Uterus (tissue), 4 donors: ENCODE data around the gene GSE1. TPM values are rescaled to one million over a fixed set of nuclear protein-coding genes. Genes with fewer than 3 reads are reported as not detected.

Experiments
- DNase-seq, 2 donors: peaks; one replicate each; pipeline ENCODE4 v3.0.0-alpha.2; 2019 to 2020
- H3K27ac ChIP-seq, 2 donors: fragments of 200-600 bp; sonication (generic); 1 replicate in 1 of 2; 2 replicates in 1 of 2; pipeline ENCODE4 v1.5.1; 2016 to 2018
- H3K27me3 ChIP-seq, 2 donors: fragments of 200-600 bp; sonication (generic); one replicate each; pipeline ENCODE4 v1.5.1; 2018 to 2019; ENCODE audit warnings: control low read depth in 1 of 2
- H3K36me3 ChIP-seq, 2 donors: fragments of 200-600 bp; sonication (generic); one replicate each; pipeline ENCODE4 v1.5.1; 2019; ENCODE audit warnings: control low read depth in 1 of 2
- H3K4me1 ChIP-seq, 2 donors: fragments of 200-600 bp; sonication (generic); one replicate each; pipeline ENCODE4 v1.5.1; 2018 to 2019; ENCODE audit warnings: control low read depth in 1 of 2
- H3K4me3 ChIP-seq, 2 donors: fragments of 200-600 bp; sonication (generic); 1 replicate in 1 of 2; 2 replicates in 1 of 2; pipeline ENCODE4 v1.5.1; 2018 to 2019; ENCODE audit warnings: mild to moderate bottlenecking in 1 of 2
- H3K9me3 ChIP-seq, 2 donors: fragments of 200-600 bp; sonication (generic); one replicate each; pipeline ENCODE4 v1.5.1; 2019; ENCODE audit warnings: control low read depth in 1 of 2
- CTCF ChIP-seq, 4 experiments: fragments of 200-600 bp in 2 of 4; fragments of 450-650 bp in 2 of 4; sonication (generic) in 2 of 4; IDR thresholded peaks; one replicate each; pipeline ENCODE4 v1.5.1; 2016 to 2019; ENCODE audit warnings: antibody characterized with exemption in 4 of 4, mild to moderate bottlenecking in 2 of 4, moderate library complexity in 1 of 4
- POLR2A ChIP-seq, 2 donors: fragments of 450-650 bp; IDR thresholded peaks; one replicate each; pipeline ENCODE4 v1.6.1; 2016; ENCODE audit warnings: antibody characterized with exemption in 2 of 2, mild to moderate bottlenecking in 1 of 2, moderate library complexity in 1 of 2
- intact Hi-C: fragments of 100-400 bp; cut with DNase I; formaldehyde crosslinking; loops from one replicate; pipeline ENCODE4 v1.15.1; 2023; ENCODE audit warnings: low total_unique reads
- total RNA-seq, 4 donors: library from RNA; depleted of rRNA in 3 of 4; stranded (reverse); fragments of >200 nt in 3 of 4; gene quantifications; one replicate each; pipeline versions ENCODE4 v1.1.0 to v1.2.4, GENCODE V29; 2014 to 2023
- donor health status: DM: yes; HTN: yes; CAD: no.

GSE1 gene
- total RNA-seq, 4 donors from 2014 or later = 32.6 to 128 (median 73.9) TPM

GRCh38 chr16:85707528-85708095 is 94.5 kb downstream of the GSE1 start:
- DNase-seq = no peak
- no peaks in the 10 kb centered on the region for H3K27me3 ChIP-seq
- intact Hi-C loops = no loop called here
- TF ChIP-seq POLR2A (IDR thresholded peaks at IDR 0.05) = no peak
- no peak for TF ChIP-seq CTCF (IDR thresholded peaks at IDR 0.05)
- H3K27ac ChIP-seq = no peak overlapping the region
- H3K4me3 ChIP-seq = no peak overlapping the region
- H3K4me1 ChIP-seq = no peaks in the 10 kb centered on the region
- no peaks in the 10 kb centered on the region for H3K9me3 ChIP-seq
- H3K36me3 ChIP-seq = no peaks in the 10 kb centered on the region

- H3K27me3 ChIP-seq = no peaks in the 10 kb centered on the region
- no peak overlapping the region for H3K27ac ChIP-seq
- DNase-seq = no peak
- H3K4me3 ChIP-seq = no peak overlapping the region
- H3K9me3 ChIP-seq = no peaks in the 10 kb centered on the region
- intact Hi-C loops = no loop called here
- H3K36me3 ChIP-seq = no peaks in the 10 kb centered on the region
- no peak for TF ChIP-seq CTCF (IDR thresholded peaks at IDR 0.05)
- TF ChIP-seq POLR2A (IDR thresholded peaks at IDR 0.05) = no peak
- H3K4me1 ChIP-seq = no peaks in the 10 kb centered on the region
These were observed 95.2 kb downstream of the GSE1 start for GRCh38 chr16:85708338-85708737.

- TF ChIP-seq POLR2A (IDR thresholded peaks at IDR 0.05) = no peak
- intact Hi-C loops = loop anchor here (10.0 kb wide), 1 partner anchor 435 kb away; no protein-coding TSS in a partner anchor
- no peak overlapping the region for H3K27ac ChIP-seq
These were observed 96.9 kb downstream of the GSE1 start for GRCh38 chr16:85709766-85710585.

GRCh38 chr16:85710732-85711131 is 97.6 kb downstream of the GSE1 start:
- no peaks in the 10 kb centered on the region for H3K27me3 ChIP-seq
- no peak for DNase-seq
- H3K36me3 ChIP-seq = no peaks in the 10 kb centered on the region
- no peaks in the 10 kb centered on the region for H3K4me1 ChIP-seq
- intact Hi-C loops = loop anchor here (10.0 kb wide), 1 partner anchor 436 kb away; no protein-coding TSS in a partner anchor
- H3K4me3 ChIP-seq = no peak overlapping the region
- H3K27ac ChIP-seq = no peak overlapping the region
- H3K9me3 ChIP-seq = no peaks in the 10 kb centered on the region
- TF ChIP-seq POLR2A (IDR thresholded peaks at IDR 0.05) (no peak), CTCF (IDR thresholded peaks at IDR 0.05) (no peak)

More at GRCh38 chr16:85709766-85710585, 96.9 kb downstream of the GSE1 start:
- DNase-seq = no peak
- H3K4me3 ChIP-seq = no peak overlapping the region
- no peaks in the 10 kb centered on the region for H3K27me3 ChIP-seq
- no peaks in the 10 kb centered on the region for H3K9me3 ChIP-seq
- H3K4me1 ChIP-seq = no peaks in the 10 kb centered on the region
- no peaks in the 10 kb centered on the region for H3K36me3 ChIP-seq

GRCh38 chr16:85711982-85712587 is 99.0 kb downstream of the GSE1 start:
- TF ChIP-seq POLR2A (IDR thresholded peaks at IDR 0.05) = no peak
- no peak for TF ChIP-seq CTCF (IDR thresholded peaks at IDR 0.05)
- H3K27me3 ChIP-seq = no peaks in the 10 kb centered on the region
- H3K4me1 ChIP-seq = no peaks in the 10 kb centered on the region
- no peak overlapping the region for H3K27ac ChIP-seq
- no peaks in the 10 kb centered on the region for H3K9me3 ChIP-seq
- H3K36me3 ChIP-seq = no peaks in the 10 kb centered on the region
- intact Hi-C loops = loop anchor here (10.0 kb wide), 1 partner anchor 437 kb away; no protein-coding TSS in a partner anchor
- DNase-seq = no peak
- H3K4me3 ChIP-seq = no peak overlapping the region
